ENCODE data around the gene PIP5K1C. TPM values are rescaled to one million over a fixed set of nuclear protein-coding genes. Genes with fewer than 3 reads are reported as not detected.

PIP5K1C gene
- polyA plus RNA-seq, 2 of the 4 experiments (the other 2 are of a cell fraction): 2.6 to 9.3 TPM

DNA sequence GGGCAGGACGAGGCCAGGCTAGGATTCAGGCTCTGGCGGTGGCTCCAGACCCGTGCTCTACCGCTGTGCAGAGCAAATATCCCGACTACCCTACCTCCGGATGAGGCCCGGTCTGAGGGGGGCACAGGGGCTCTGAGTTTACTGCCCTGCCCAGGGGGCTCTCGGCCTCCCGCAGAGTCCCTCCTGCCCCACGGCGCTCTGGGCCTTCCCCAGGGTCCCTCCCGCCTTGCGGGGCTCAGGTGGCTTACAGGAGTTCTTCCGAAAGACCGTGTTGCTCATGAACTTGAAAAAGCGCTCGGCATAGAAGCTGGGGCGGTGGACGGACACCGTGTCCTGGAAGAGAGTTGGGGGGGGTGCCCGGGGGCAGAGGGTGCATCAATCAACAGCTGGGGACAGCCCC is 54.5 kb downstream of the PIP5K1C start:
- DNase-seq (ENCODE audit: low read depth in 1 of 2, low spot score in 1 of 2) (no peak), ATAC-seq (no peak), FAIRE-seq (no peak)
- 98% methylated on average over 8 of the region's 21 CpGs for WGBS (ENCODE audit: missing lambda C conversion rate)
- Histone ChIP-seq H3K9me3 (no peaks in the 10 kb centered on the region), H3K4me3 (no peak overlapping the region), H3K4me2 (no peak overlapping the region), H3K27ac (no peak overlapping the region), H3K4me1 (no peaks in the 10 kb centered on the region)
- CTCF ChIA-PET: interaction anchor here (1.0 kb wide), 1 partner anchor 8 kb away, joined by 3 read pairs; no protein-coding TSS in a partner anchor
- TF ChIP-seq SMC3 (IDR thresholded peaks at IDR 0.05) (no peak), HDAC2 (IDR thresholded peaks at IDR 0.05) (no peak), GATA3 (IDR thresholded peaks at IDR 0.05; ENCODE audit: borderline replicate concordance) (no peak), ZSCAN20 (CRISPR knock-in tag; IDR thresholded peaks at IDR 0.05) (no peak), RARB (CRISPR knock-in tag; IDR thresholded peaks at IDR 0.05) (no peak), BHLHE40 (IDR thresholded peaks at IDR 0.05; ENCODE audit: low read depth, low read length) (no peak), RCOR1 (IDR thresholded peaks at IDR 0.05; ENCODE audit: low read depth, low read length) (no peak), EP300 (IDR thresholded peaks at IDR 0.05) (no peak)
- POLR2A ChIA-PET: no interaction called here

DNA sequence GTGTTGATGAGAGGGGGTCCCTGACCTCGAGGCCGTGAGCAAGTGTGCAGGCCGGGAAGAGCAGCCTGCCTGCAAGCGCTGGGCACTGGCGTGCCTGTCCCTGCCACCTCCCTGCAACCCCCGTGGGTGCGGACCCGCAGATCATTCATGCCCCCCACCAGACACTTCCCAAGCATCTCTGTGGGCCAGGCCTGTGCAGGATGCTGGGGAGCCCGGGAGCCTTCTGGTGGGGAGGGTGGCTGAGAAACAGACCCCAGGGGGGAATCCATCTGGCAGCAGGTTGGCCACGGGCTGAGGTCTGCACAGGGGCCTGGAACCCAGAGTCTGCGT is 55.2 kb downstream of the PIP5K1C start:
- POLR2A ChIA-PET: no interaction called here
- no peaks in the 10 kb centered on the region for H3K9me3 ChIP-seq
- 75% methylated on average over 8 of the region's 11 CpGs for WGBS (ENCODE audit: missing lambda C conversion rate)
- TF ChIP-seq, protein P1, sequence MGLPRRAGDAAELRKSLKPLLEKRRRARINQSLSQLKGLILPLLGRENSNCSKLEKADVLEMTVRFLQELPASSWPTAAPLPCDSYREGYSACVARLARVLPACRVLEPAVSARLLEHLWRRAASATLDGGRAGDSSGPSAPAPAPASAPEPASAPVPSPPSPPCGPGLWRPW (IDR thresholded peaks at IDR 0.05): no peak
- TF ChIP-seq POLR2AphosphoS2 (conservative IDR thresholded peaks at IDR 0.05; ENCODE audit: low read length) (no peak), POLR2A (IDR thresholded peaks at IDR 0.05; ENCODE audit: low read length) (no peak), KDM5A (IDR thresholded peaks at IDR 0.05) (no peak), ESRRA (IDR thresholded peaks at IDR 0.05; ENCODE audit: borderline replicate concordance, low read length) (no peak), HOXA7 (CRISPR knock-in tag; IDR thresholded peaks at IDR 0.05) (no peak), CEBPB (IDR thresholded peaks at IDR 0.05) (no peak), RFX5 (IDR thresholded peaks at IDR 0.05) (no peak), MAZ (IDR thresholded peaks at IDR 0.05; ENCODE audit: borderline replicate concordance, low read depth, low read length) (no peak), BHLHE40 (IDR thresholded peaks at IDR 0.05; ENCODE audit: low read depth, low read length) (no peak), KDM1A (IDR thresholded peaks at IDR 0.05; ENCODE audit: low read depth) (no peak), CHD4 (IDR thresholded peaks at IDR 0.05; ENCODE audit: borderline replicate concordance) (no peak), SMC3 (IDR thresholded peaks at IDR 0.05) (no peak)
- TF ChIP-seq, protein P2, sequence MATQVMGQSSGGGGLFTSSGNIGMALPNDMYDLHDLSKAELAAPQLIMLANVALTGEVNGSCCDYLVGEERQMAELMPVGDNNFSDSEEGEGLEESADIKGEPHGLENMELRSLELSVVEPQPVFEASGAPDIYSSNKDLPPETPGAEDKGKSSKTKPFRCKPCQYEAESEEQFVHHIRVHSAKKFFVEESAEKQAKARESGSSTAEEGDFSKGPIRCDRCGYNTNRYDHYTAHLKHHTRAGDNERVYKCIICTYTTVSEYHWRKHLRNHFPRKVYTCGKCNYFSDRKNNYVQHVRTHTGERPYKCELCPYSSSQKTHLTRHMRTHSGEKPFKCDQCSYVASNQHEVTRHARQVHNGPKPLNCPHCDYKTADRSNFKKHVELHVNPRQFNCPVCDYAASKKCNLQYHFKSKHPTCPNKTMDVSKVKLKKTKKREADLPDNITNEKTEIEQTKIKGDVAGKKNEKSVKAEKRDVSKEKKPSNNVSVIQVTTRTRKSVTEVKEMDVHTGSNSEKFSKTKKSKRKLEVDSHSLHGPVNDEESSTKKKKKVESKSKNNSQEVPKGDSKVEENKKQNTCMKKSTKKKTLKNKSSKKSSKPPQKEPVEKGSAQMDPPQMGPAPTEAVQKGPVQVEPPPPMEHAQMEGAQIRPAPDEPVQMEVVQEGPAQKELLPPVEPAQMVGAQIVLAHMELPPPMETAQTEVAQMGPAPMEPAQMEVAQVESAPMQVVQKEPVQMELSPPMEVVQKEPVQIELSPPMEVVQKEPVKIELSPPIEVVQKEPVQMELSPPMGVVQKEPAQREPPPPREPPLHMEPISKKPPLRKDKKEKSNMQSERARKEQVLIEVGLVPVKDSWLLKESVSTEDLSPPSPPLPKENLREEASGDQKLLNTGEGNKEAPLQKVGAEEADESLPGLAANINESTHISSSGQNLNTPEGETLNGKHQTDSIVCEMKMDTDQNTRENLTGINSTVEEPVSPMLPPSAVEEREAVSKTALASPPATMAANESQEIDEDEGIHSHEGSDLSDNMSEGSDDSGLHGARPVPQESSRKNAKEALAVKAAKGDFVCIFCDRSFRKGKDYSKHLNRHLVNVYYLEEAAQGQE (IDR thresholded peaks at IDR 0.05): no peak
- TF ChIP-seq, protein P3, sequence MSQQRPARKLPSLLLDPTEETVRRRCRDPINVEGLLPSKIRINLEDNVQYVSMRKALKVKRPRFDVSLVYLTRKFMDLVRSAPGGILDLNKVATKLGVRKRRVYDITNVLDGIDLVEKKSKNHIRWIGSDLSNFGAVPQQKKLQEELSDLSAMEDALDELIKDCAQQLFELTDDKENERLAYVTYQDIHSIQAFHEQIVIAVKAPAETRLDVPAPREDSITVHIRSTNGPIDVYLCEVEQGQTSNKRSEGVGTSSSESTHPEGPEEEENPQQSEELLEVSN (IDR thresholded peaks at IDR 0.05; ENCODE audit: borderline replicate concordance, low read depth): no peak
- TF ChIP-seq, protein P4, sequence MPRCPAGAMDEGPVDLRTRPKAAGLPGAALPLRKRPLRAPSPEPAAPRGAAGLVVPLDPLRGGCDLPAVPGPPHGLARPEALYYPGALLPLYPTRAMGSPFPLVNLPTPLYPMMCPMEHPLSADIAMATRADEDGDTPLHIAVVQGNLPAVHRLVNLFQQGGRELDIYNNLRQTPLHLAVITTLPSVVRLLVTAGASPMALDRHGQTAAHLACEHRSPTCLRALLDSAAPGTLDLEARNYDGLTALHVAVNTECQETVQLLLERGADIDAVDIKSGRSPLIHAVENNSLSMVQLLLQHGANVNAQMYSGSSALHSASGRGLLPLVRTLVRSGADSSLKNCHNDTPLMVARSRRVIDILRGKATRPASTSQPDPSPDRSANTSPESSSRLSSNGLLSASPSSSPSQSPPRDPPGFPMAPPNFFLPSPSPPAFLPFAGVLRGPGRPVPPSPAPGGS (IDR thresholded peaks at IDR 0.05): no peak
- TF ChIP-seq, protein P5, sequence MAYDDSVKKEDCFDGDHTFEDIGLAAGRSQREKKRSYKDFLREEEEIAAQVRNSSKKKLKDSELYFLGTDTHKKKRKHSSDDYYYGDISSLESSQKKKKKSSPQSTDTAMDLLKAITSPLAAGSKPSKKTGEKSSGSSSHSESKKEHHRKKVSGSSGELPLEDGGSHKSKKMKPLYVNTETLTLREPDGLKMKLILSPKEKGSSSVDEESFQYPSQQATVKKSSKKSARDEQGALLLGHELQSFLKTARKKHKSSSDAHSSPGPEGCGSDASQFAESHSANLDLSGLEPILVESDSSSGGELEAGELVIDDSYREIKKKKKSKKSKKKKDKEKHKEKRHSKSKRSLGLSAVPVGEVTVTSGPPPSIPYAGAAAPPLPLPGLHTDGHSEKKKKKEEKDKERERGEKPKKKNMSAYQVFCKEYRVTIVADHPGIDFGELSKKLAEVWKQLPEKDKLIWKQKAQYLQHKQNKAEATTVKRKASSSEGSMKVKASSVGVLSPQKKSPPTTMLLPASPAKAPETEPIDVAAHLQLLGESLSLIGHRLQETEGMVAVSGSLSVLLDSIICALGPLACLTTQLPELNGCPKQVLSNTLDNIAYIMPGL (CRISPR knock-in tag; IDR thresholded peaks at IDR 0.05; ENCODE audit: borderline replicate concordance): no peak
- no peaks in the 10 kb centered on the region for H3K4me1 ChIP-seq
- CTCF ChIA-PET: no interaction called here
- no peak overlapping the region for H3K4me2 ChIP-seq
- DNase-seq (ENCODE audit: low read depth in 1 of 2, low spot score in 1 of 2) (no peak), ATAC-seq (peak; percentile 8 to 11; a peak in 1 of 6 replicates), FAIRE-seq (no peak)
- H3K27ac ChIP-seq: no peak overlapping the region
- H3K4me3 ChIP-seq: no peak overlapping the region

Data from A549 (cell line).